GM23338 (cell line): ENCODE measurements around the gene TBL3. TPM values are rescaled to one million over a fixed set of nuclear protein-coding genes. Genes with fewer than 3 reads are reported as not detected.

Experiments
- ATAC-seq: fragments of 200-7000 bp; cut with Tn5 transposase; 3 replicates; pipeline ENCODE4 v1.9.1; 2020
- DNase-seq: peaks from one replicate; pipeline ENCODE4 v3.0.0-alpha.2; 2015; ENCODE audit warnings: low spot score
- H2AFZ ChIP-seq: fragments of 200-600 bp; sonication (generic); 2 replicates; pipeline ENCODE4 v1.8.0; 2016; ENCODE audit warnings: antibody characterized with exemption, mild to moderate bottlenecking, moderate library complexity
- H3F3A ChIP-seq: fragments of 200-600 bp; sonication (generic); replicated peaks from 2 replicates; pipeline ENCODE4 v1.8.0; 2017; ENCODE audit warnings: antibody characterized with exemption, mixed run types, low read depth
- H3K27ac ChIP-seq: fragments of 200-600 bp; sonication (generic); 2 replicates; pipeline ENCODE4 v1.6.1; 2016; ENCODE audit warnings: low read depth
- H3K27me3 ChIP-seq: fragments of 200-600 bp; sonication (generic); 2 replicates; pipeline ENCODE4 v1.8.0; 2016; ENCODE audit warnings: mild to moderate bottlenecking, mixed run types, moderate library complexity; ENCODE audit not compliant: insufficient read depth
- H3K36me3 ChIP-seq: fragments of 200-600 bp; sonication (generic); 2 replicates; pipeline ENCODE4 v1.8.0; 2016; ENCODE audit warnings: mild to moderate bottlenecking; ENCODE audit not compliant: insufficient read depth
- H3K4me1 ChIP-seq: fragments of 200-600 bp; sonication (generic); 2 replicates; pipeline ENCODE4 v1.8.0; 2016; ENCODE audit warnings: mild to moderate bottlenecking, moderate library complexity; ENCODE audit not compliant: insufficient read depth
- H3K4me2 ChIP-seq: fragments of 200-600 bp; sonication (generic); 2 replicates; pipeline ENCODE4 v1.7.1; 2017; ENCODE audit warnings: mixed run types
- H3K4me3 ChIP-seq: fragments of 200-600 bp; sonication (generic); 2 replicates; pipeline ENCODE4 v1.6.1; 2016; ENCODE audit warnings: mixed run types
- H3K79me2 ChIP-seq: fragments of 200-600 bp; sonication (generic); replicated peaks from 2 replicates; pipeline ENCODE4 v1.8.0; 2017; ENCODE audit warnings: mild to moderate bottlenecking; ENCODE audit not compliant: insufficient read depth
- H3K9me2 ChIP-seq: fragments of 200-600 bp; sonication (generic); 2 replicates; pipeline ENCODE4 v1.8.0; 2017; ENCODE audit not compliant: insufficient read depth
- H4K20me1 ChIP-seq: fragments of 200-600 bp; sonication (generic); replicated peaks from 2 replicates; pipeline ENCODE4 v1.8.0; 2017; ENCODE audit warnings: mild to moderate bottlenecking; ENCODE audit not compliant: insufficient read depth
- H3K27ac Mint-ChIP-seq: 2 replicates; pipeline ENCODE4 v1.8.0; 2020; ENCODE audit warnings: inconsistent platforms, mild to moderate bottlenecking, moderate library complexity, mixed read lengths
- H3K27me3 Mint-ChIP-seq: 3 replicates; pipeline ENCODE4 v1.8.0; 2022; ENCODE audit warnings: low read depth, mild to moderate bottlenecking, moderate library complexity, mixed read lengths, inconsistent platforms; ENCODE audit not compliant: insufficient read depth, poor library complexity
- H3K36me3 Mint-ChIP-seq: 3 replicates; pipeline ENCODE4 v1.8.0; 2021; ENCODE audit warnings: low read depth, mild to moderate bottlenecking, inconsistent platforms, moderate library complexity, mixed read lengths
- H3K4me1 Mint-ChIP-seq: 3 replicates; pipeline ENCODE4 v1.8.0; 2020; ENCODE audit warnings: mild to moderate bottlenecking, inconsistent platforms, mixed read lengths
- H3K4me3 Mint-ChIP-seq: 3 replicates; pipeline ENCODE4 v1.8.0; 2021; ENCODE audit warnings: moderate library complexity, mild to moderate bottlenecking, inconsistent platforms, mixed read lengths
- H3K9me3 Mint-ChIP-seq: 3 replicates; pipeline ENCODE4 v1.8.0; 2020; ENCODE audit warnings: moderate library complexity, mild to moderate bottlenecking, inconsistent platforms, mixed read lengths
- CREB1 ChIP-seq: fragments of 250-450 bp; sonication (Bioruptor Pico); IDR thresholded peaks from 2 replicates; pipeline ENCODE4 v1.5.0; 2020; ENCODE audit warnings: low read depth, mild to moderate bottlenecking, moderate library complexity
- EZH2 ChIP-seq: fragments of 200-600 bp; sonication (generic); IDR thresholded peaks from one replicate; pipeline ENCODE4 v1.8.0; 2017; ENCODE audit warnings: antibody characterized with exemption, mild to moderate bottlenecking, low read depth; ENCODE audit not compliant: unreplicated experiment
- EZH2phosphoT487 ChIP-seq: fragments of 200-600 bp; sonication (generic); IDR thresholded peaks from one replicate; pipeline ENCODE4 v1.8.1; 2018; ENCODE audit warnings: antibody characterized with exemption; ENCODE audit not compliant: unreplicated experiment
- JUNB ChIP-seq: IDR thresholded peaks from one replicate; pipeline ENCODE4 v1.6.1; 2016; ENCODE audit warnings: antibody characterized with exemption; ENCODE audit not compliant: unreplicated experiment
- NANOG ChIP-seq: IDR thresholded peaks from 2 replicates; pipeline ENCODE4 v1.6.1; 2016; ENCODE audit warnings: antibody characterized with exemption, borderline replicate concordance
- POLR2AphosphoS5 ChIP-seq: IDR thresholded peaks from 2 replicates; pipeline ENCODE4 v1.6.1; 2016; ENCODE audit warnings: antibody characterized with exemption, low read depth
- STAT1 ChIP-seq: IDR thresholded peaks from one replicate; pipeline ENCODE4 v1.6.1; 2016; ENCODE audit warnings: antibody characterized with exemption; ENCODE audit not compliant: unreplicated experiment
- ZNF114 ChIP-seq: fragments of 250-450 bp; sonication (Bioruptor Pico); IDR thresholded peaks from 2 replicates; pipeline ENCODE4 v1.5.0; 2020; ENCODE audit warnings: mild to moderate bottlenecking, moderate library complexity
- ZNF331 ChIP-seq: fragments of 250-450 bp; sonication (Bioruptor Pico); IDR thresholded peaks from 2 replicates; pipeline ENCODE4 v1.5.0; 2020; ENCODE audit warnings: low read depth, mild to moderate bottlenecking, moderate library complexity
- polyA plus RNA-seq: library from polyadenylated mRNA; unstranded; fragments of >200 nt; fragmentation: Nextera tagmentation; extraction: Ambion mirVana; gene quantifications from 2 replicates; pipeline ENCODE4 v1.2.1, GENCODE V29; 2016
- total RNA-seq: library from RNA; depleted of rRNA; stranded (reverse); fragments of >200 nt; shearing (Covaris generic); gene quantifications from 2 replicates; pipeline ENCODE4 v1.2.3, GENCODE V29; 2014
- TF ChIP-seq, protein P1 (sequence below): IDR thresholded peaks from 2 replicates; pipeline ENCODE4 v1.6.1; 2016; ENCODE audit warnings: antibody characterized with exemption
- TF ChIP-seq, protein P2 (sequence below): fragments of 250-450 bp; sonication (Bioruptor Pico); IDR thresholded peaks from 2 replicates; pipeline ENCODE4 v1.5.0; 2020; ENCODE audit warnings: mild to moderate bottlenecking, moderate library complexity
- TF ChIP-seq, protein P3 (sequence below), 2 experiments: fragments of 200-600 bp in 1 of 2; sonication (generic) in 1 of 2; conservative IDR thresholded peaks; 2 replicates each; pipeline versions ENCODE4 v1.5.1 to v1.6.1; 2016 to 2017; ENCODE audit warnings: antibody characterized with exemption in 2 of 2, low read depth in 2 of 2, mild to moderate bottlenecking in 2 of 2, moderate library complexity in 1 of 2

Gene TBL3
- total and polyA plus RNA-seq, 2 experiments from 2014 or later = 67.0 to 157 TPM

- Histone ChIP-seq H3F3A (peaks cover 18% of the 10 kb centered on the region), H2AFZ (no peak overlapping the region), H4K20me1 (no peaks in the 10 kb centered on the region; the same call in none of the 2 replicates), H3K79me2 (peaks cover 9% of the 10 kb centered on the region), H3K4me1 (peaks cover 18% of the 10 kb centered on the region), H3K27me3 (peaks cover 32% of the 10 kb centered on the region), H3K9me2 (no peaks in the 10 kb centered on the region), H3K27ac (no peak overlapping the region), H3K36me3 (no peaks in the 10 kb centered on the region), H3K4me2 (no peak overlapping the region), H3K4me3 (no peak overlapping the region)
- H3K4me3 Mint-ChIP-seq = no peak overlapping the region
- H3K27ac Mint-ChIP-seq = no peak overlapping the region
- H3K27me3 Mint-ChIP-seq = peaks cover 37% of the 10 kb centered on the region
- peaks cover 12% of the 10 kb centered on the region for H3K36me3 Mint-ChIP-seq
- H3K4me1 Mint-ChIP-seq = peaks cover 17% of the 10 kb centered on the region
- TF ChIP-seq ZNF331 (no peak), JUNB (no peak)
- ATAC-seq = no peak
- no peaks in the 10 kb centered on the region for H3K9me3 Mint-ChIP-seq
- no peak for DNase-seq
Observed at GRCh38 chr16:1977875-1978268, 6.0 kb downstream of the TBL3 start.

DNA sequence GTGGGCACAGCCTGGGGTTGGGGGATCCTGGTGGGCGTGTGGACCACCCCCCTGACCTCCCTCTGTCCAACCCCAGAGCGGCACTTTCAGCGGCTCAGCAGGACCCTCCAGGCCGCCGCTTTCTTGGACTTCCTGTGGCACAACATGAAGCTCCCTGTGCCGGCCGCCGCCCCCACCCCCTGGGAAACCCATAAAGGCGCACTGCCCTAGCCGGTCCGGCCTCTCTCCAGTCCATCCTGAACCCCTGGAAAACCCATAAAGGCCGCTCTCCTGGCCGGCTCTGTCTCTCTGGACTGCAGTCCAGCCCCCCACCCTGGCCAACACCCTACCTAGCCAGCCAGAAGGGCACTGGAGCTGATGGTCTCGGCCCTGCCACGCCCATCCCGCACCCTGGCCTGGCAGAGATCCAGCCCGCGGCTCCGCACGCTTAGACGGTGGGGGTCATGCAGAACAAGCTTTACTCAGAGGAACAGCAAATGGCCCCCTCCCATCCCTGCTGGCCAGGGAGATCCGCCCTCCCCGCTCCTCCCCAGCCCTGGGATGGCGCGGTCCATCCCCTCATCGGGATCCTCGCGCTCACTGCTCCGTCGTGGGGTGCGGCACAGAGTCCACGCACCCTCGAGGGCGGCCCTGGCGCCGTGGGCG is 6.7 kb downstream of the TBL3 start:
- peaks cover 11% of the 10 kb centered on the region; the same call in 2 of the 3 replicates for H3K36me3 Mint-ChIP-seq
- Histone ChIP-seq H3K27ac (no peak overlapping the region), H3K9me2 (no peaks in the 10 kb centered on the region), H3F3A (peaks cover 23% of the 10 kb centered on the region), H3K4me2 (peak overlapping the region; percentile 89), H3K27me3 (peaks cover 36% of the 10 kb centered on the region), H3K36me3 (no peaks in the 10 kb centered on the region), H4K20me1 (no peaks in the 10 kb centered on the region; the same call in none of the 2 replicates), H3K79me2 (peaks cover 2% of the 10 kb centered on the region), H2AFZ (no peak overlapping the region), H3K4me3 (peak overlapping the region; percentile 68), H3K4me1 (peaks cover 16% of the 10 kb centered on the region)
- peaks cover 44% of the 10 kb centered on the region for H3K27me3 Mint-ChIP-seq
- peak; percentile 59 for DNase-seq
- H3K27ac Mint-ChIP-seq = no peak overlapping the region
- ATAC-seq = peak; percentile 10
- H3K4me1 Mint-ChIP-seq = peaks cover 19% of the 10 kb centered on the region
- no peaks in the 10 kb centered on the region for H3K9me3 Mint-ChIP-seq
- peak overlapping the region; percentile 38; the same call in 2 of the 3 replicates for H3K4me3 Mint-ChIP-seq
- TF ChIP-seq STAT1 (no peak), CREB1 (CRISPR knock-in tag) (no peak), NANOG (no peak), EZH2phosphoT487 (no peak), JUNB (no peak), EZH2 (no peak), POLR2AphosphoS5 (no peak), ZNF114 (no peak), ZNF331 (no peak)
- TF ChIP-seq, protein P1, sequence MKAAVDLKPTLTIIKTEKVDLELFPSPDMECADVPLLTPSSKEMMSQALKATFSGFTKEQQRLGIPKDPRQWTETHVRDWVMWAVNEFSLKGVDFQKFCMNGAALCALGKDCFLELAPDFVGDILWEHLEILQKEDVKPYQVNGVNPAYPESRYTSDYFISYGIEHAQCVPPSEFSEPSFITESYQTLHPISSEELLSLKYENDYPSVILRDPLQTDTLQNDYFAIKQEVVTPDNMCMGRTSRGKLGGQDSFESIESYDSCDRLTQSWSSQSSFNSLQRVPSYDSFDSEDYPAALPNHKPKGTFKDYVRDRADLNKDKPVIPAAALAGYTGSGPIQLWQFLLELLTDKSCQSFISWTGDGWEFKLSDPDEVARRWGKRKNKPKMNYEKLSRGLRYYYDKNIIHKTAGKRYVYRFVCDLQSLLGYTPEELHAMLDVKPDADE = no peak
- TF ChIP-seq, protein P2, sequence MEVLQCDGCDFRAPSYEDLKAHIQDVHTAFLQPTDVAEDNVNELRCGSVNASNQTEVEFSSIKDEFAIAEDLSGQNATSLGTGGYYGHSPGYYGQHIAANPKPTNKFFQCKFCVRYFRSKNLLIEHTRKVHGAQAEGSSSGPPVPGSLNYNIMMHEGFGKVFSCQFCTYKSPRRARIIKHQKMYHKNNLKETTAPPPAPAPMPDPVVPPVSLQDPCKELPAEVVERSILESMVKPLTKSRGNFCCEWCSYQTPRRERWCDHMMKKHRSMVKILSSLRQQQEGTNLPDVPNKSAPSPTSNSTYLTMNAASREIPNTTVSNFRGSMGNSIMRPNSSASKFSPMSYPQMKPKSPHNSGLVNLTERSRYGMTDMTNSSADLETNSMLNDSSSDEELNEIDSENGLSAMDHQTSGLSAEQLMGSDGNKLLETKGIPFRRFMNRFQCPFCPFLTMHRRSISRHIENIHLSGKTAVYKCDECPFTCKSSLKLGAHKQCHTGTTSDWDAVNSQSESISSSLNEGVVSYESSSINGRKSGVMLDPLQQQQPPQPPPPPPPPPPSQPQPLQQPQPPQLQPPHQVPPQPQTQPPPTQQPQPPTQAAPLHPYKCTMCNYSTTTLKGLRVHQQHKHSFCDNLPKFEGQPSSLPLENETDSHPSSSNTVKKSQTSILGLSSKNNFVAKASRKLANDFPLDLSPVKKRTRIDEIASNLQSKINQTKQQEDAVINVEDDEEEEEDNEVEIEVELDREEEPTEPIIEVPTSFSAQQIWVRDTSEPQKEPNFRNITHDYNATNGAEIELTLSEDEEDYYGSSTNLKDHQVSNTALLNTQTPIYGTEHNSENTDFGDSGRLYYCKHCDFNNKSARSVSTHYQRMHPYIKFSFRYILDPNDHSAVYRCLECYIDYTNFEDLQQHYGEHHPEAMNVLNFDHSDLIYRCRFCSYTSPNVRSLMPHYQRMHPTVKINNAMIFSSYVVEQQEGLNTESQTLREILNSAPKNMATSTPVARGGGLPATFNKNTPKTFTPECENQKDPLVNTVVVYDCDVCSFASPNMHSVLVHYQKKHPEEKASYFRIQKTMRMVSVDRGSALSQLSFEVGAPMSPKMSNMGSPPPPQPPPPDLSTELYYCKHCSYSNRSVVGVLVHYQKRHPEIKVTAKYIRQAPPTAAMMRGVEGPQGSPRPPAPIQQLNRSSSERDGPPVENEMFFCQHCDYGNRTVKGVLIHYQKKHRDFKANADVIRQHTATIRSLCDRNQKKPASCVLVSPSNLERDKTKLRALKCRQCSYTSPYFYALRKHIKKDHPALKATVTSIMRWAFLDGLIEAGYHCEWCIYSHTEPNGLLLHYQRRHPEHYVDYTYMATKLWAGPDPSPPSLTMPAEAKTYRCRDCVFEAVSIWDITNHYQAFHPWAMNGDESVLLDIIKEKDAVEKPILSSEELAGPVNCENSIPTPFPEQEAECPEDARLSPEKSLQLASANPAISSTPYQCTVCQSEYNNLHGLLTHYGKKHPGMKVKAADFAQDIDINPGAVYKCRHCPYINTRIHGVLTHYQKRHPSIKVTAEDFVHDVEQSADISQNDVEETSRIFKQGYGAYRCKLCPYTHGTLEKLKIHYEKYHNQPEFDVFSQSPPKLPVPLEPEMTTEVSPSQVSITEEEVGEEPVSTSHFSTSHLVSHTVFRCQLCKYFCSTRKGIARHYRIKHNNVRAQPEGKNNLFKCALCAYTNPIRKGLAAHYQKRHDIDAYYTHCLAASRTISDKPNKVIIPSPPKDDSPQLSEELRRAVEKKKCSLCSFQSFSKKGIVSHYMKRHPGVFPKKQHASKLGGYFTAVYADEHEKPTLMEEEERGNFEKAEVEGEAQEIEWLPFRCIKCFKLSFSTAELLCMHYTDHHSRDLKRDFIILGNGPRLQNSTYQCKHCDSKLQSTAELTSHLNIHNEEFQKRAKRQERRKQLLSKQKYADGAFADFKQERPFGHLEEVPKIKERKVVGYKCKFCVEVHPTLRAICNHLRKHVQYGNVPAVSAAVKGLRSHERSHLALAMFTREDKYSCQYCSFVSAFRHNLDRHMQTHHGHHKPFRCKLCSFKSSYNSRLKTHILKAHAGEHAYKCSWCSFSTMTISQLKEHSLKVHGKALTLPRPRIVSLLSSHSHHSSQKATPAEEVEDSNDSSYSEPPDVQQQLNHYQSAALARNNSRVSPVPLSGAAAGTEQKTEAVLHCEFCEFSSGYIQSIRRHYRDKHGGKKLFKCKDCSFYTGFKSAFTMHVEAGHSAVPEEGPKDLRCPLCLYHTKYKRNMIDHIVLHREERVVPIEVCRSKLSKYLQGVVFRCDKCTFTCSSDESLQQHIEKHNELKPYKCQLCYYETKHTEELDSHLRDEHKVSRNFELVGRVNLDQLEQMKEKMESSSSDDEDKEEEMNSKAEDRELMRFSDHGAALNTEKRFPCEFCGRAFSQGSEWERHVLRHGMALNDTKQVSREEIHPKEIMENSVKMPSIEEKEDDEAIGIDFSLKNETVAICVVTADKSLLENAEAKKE (CRISPR knock-in tag) = no peak
- TF ChIP-seq, protein P3, sequence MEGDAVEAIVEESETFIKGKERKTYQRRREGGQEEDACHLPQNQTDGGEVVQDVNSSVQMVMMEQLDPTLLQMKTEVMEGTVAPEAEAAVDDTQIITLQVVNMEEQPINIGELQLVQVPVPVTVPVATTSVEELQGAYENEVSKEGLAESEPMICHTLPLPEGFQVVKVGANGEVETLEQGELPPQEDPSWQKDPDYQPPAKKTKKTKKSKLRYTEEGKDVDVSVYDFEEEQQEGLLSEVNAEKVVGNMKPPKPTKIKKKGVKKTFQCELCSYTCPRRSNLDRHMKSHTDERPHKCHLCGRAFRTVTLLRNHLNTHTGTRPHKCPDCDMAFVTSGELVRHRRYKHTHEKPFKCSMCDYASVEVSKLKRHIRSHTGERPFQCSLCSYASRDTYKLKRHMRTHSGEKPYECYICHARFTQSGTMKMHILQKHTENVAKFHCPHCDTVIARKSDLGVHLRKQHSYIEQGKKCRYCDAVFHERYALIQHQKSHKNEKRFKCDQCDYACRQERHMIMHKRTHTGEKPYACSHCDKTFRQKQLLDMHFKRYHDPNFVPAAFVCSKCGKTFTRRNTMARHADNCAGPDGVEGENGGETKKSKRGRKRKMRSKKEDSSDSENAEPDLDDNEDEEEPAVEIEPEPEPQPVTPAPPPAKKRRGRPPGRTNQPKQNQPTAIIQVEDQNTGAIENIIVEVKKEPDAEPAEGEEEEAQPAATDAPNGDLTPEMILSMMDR (conservative IDR thresholded peaks at IDR 0.05; ENCODE audit: low read depth in 2 of 2) = no peak
